GM12878 (cell line): ENCODE results near the gene BORCS5. TPM values are rescaled to one million over a fixed set of nuclear protein-coding genes. Genes with fewer than 3 reads are reported as not detected.

ENCODE experiments used
- ATAC-seq: fragments of 200-7000 bp; cut with Tn5 transposase; 3 replicates; pipeline ENCODE4 v1.9.1; 2020; ENCODE audit warnings: mild to moderate bottlenecking, moderate library complexity
- BruUV-seq: library from RNA; stranded (reverse); fragments of 400-500 nt; replicated peaks from 2 replicates; lab custom pipeline; 2021; lab: Mats Ljungman, UMichigan
- CTCF ChIA-PET: fragments of 300-600 bp; sonication (Branson Sonifier 250); formaldehyde crosslinking; extraction: SDS; loops from one replicate; lab custom pipeline; 2021; ENCODE audit warnings: inconsistent platforms; lab: Yijun Ruan, JAX
- POLR2A ChIA-PET: fragments of 350-600 bp; formaldehyde crosslinking; extraction: SDS; loops from one replicate; lab custom pipeline; 2021; ENCODE audit warnings: inconsistent platforms; lab: Charles Lee
- RAD21 ChIA-PET: fragments of 300-600 bp; sonication (Branson Sonifier 250); formaldehyde crosslinking; loops from one replicate; lab custom pipeline; 2023; ENCODE audit warnings: antibody characterized with exemption; ENCODE audit not compliant: unreplicated experiment; lab: Charles Lee
- SMC1A ChIA-PET: fragments of 300-600 bp; sonication (Branson Sonifier 250); formaldehyde crosslinking; loops from one replicate; lab custom pipeline; 2023; ENCODE audit not compliant: unreplicated experiment, uncharacterized antibody; lab: Charles Lee
- DNase-seq: peaks from one replicate; pipeline ENCODE4 v3.0.0-alpha.2; 2011; ENCODE audit warnings: low read depth, low spot score
- FAIRE-seq: peaks from 3 replicates; lab custom pipeline; 2011; peaks lifted over from hg19 to GRCh38; lab: Jason Lieb, UNC
- H2AFZ ChIP-seq: 2 replicates; pipeline ENCODE4 v1.6.0; 2011; ENCODE audit warnings: low read depth, low read length, control low read depth; ENCODE audit not compliant: control insufficient read depth
- H3K27ac ChIP-seq: 2 replicates; pipeline ENCODE4 v1.5.1; 2011; ENCODE audit warnings: control low read depth; ENCODE audit not compliant: control insufficient read depth, insufficient read depth
- H3K27me3 ChIP-seq, 2 experiments: replicated peaks in 1 of 2; 2 replicates each; pipeline versions ENCODE4 v1.6.0 to v1.6.1; 2011; ENCODE audit warnings: low read length in 1 of 2; ENCODE audit not compliant: control insufficient read depth in 2 of 2, insufficient read depth in 2 of 2
- H3K36me3 ChIP-seq, 2 experiments: 2 replicates each; pipeline ENCODE4 v1.5.1; 2011; ENCODE audit warnings: low read length in 1 of 2; ENCODE audit not compliant: control insufficient read depth in 2 of 2, insufficient read depth in 2 of 2
- H3K4me1 ChIP-seq: 2 replicates; pipeline ENCODE4 v1.6.1; 2011; ENCODE audit warnings: mild to moderate bottlenecking, low read length, moderate library complexity, mixed read lengths; ENCODE audit not compliant: control insufficient read depth, insufficient read depth
- H3K4me2 ChIP-seq: 2 replicates; pipeline ENCODE4 v1.6.0; 2011; ENCODE audit warnings: control low read depth; ENCODE audit not compliant: control insufficient read depth, insufficient read depth
- H3K4me3 ChIP-seq: fragments of 200-600 bp; sonication (generic); 2 replicates; pipeline ENCODE4 v1.5.1; 2016
- H3K79me2 ChIP-seq: 2 replicates; pipeline ENCODE4 v1.6.0; 2011; ENCODE audit warnings: low read length; ENCODE audit not compliant: control insufficient read depth, insufficient read depth
- H3K9ac ChIP-seq: 2 replicates; pipeline ENCODE4 v1.8.0; 2011; ENCODE audit warnings: low read length, control low read depth, mixed read lengths; ENCODE audit not compliant: control insufficient read depth, insufficient read depth
- H3K9me3 ChIP-seq: replicated peaks from 3 replicates; pipeline ENCODE4 v1.5.1; 2011; ENCODE audit warnings: mild to moderate bottlenecking, low read length; ENCODE audit not compliant: control insufficient read depth, insufficient read depth
- H4K20me1 ChIP-seq: 2 replicates; pipeline ENCODE4 v1.6.0; 2011; ENCODE audit not compliant: control insufficient read depth, insufficient read depth
- ATF2 ChIP-seq: IDR thresholded peaks from 2 replicates; pipeline ENCODE4 v1.6.1; 2012; ENCODE audit warnings: low read length, inconsistent platforms
- BRCA1 ChIP-seq: IDR thresholded peaks from 2 replicates; pipeline ENCODE4 v1.6.1; 2011; ENCODE audit warnings: low read depth, low read length, improper control_type of control experiment
- HCFC1 ChIP-seq: fragments of 150-350 bp; IDR thresholded peaks from 2 replicates; pipeline ENCODE4 v1.6.1; 2014; ENCODE audit warnings: low read length
- PKNOX1 ChIP-seq: fragments of 450-650 bp; IDR thresholded peaks from 2 replicates; pipeline ENCODE4 v1.6.1; 2016; ENCODE audit warnings: mild to moderate bottlenecking
- PML ChIP-seq: IDR thresholded peaks from 2 replicates; pipeline ENCODE4 v1.6.1; 2012; ENCODE audit warnings: low read length, inconsistent platforms
- RELA ChIP-seq: fragments of 450-650 bp; IDR thresholded peaks from 2 replicates; pipeline ENCODE4 v1.8.0; 2014; ENCODE audit warnings: borderline replicate concordance; ENCODE audit not compliant: partially characterized antibody
- STAT1 ChIP-seq: fragments of 450-650 bp; conservative IDR thresholded peaks from 2 replicates; pipeline ENCODE4 v1.6.1; 2014; ENCODE audit warnings: antibody characterized with exemption, mild to moderate bottlenecking
- TAF1 ChIP-seq: IDR thresholded peaks from 2 replicates; pipeline ENCODE4 v1.6.1; 2011; ENCODE audit warnings: mild to moderate bottlenecking, low read depth, low read length, borderline replicate concordance
- ZNF687 ChIP-seq: fragments of 450-650 bp; IDR thresholded peaks from 2 replicates; pipeline ENCODE4 v1.6.1; 2017; ENCODE audit warnings: mild to moderate bottlenecking, moderate library complexity
- WGBS: methylation state at CpG from one replicate; pipeline ENCODE4 v1.1.6; 2016; ENCODE audit warnings: low lambda C conversion rate; ENCODE audit not compliant: insufficient replicate concordance, insufficient coverage; ENCODE audit errors: missing lambda C conversion rate; 5-methylcytosine and 5-hydroxymethylcytosine counted together
- in situ Hi-C: fragments of 300-500 bp; cut with MboI; formaldehyde crosslinking; loops from 9 replicates; pipeline ENCODE4 v1.14.3; 2018; ENCODE audit warnings: mixed read lengths
- intact Hi-C: fragments of 100-400 bp; cut with micrococcal nuclease; formaldehyde crosslinking; loops from one replicate; pipeline ENCODE4 v1.14.2; 2022; ENCODE audit not compliant: unreplicated experiment
- polyA plus RNA-seq, 11 experiments: library from polyadenylated mRNA; depleted of rRNA in 4 of 11; unstranded in 6 of 11; stranded (reverse) in 5 of 11; fragments of >200 nt; fragmentation: Nextera tagmentation in 4 of 11; fragmentation: Illumina TruSeq in 1 of 11; extraction: Ambion mirVana in 4 of 11; extraction: Trizol in 1 of 11; gene quantifications; 1 replicate in 1 of 11; 2 replicates in 10 of 11; pipeline versions ENCODE4 v1.2.1 to v1.2.3, GENCODE V29; 2011 to 2016; ENCODE audit warnings: inconsistent platforms in 2 of 11, missing spikeins in 2 of 11, low read depth in 1 of 11
- total RNA-seq, 4 experiments: library from RNA; depleted of rRNA in 3 of 4; stranded (reverse); fragments of >200 nt in 3 of 4; fragmentation: Illumina TruSeq in 1 of 4; extraction: Trizol in 1 of 4; gene quantifications; 2 replicates each; pipeline versions ENCODE4 v1.2.1 to v1.2.3, GENCODE V29; 2013 to 2021

BORCS5 gene
- total and polyA plus RNA-seq, 10 of the 15 experiments (the other 5 are each of a cell fraction or from before 2014, with no cell fraction given): 1.4 to 39.7 (median 16.1) TPM

- H3K9me3 ChIP-seq: no peaks in the 10 kb centered on the region; the same call in 2 of the 3 replicates
- no peak for ATAC-seq
- CTCF ChIA-PET: interaction anchor here (1.4 to 1.8 kb wide), 2 partner anchors 10 to 17 kb away, joined by 4 to 10 read pairs; no protein-coding TSS in a partner anchor
- TF ChIP-seq PKNOX1 (no peak), HCFC1 (no peak), BRCA1 (no peak), TAF1 (no peak), PML (no peak), ATF2 (no peak), ZNF687 (no peak), RELA (no peak), STAT1 (no peak)
- TF ChIP-seq, all 136 proteins: peak for 0
- BruUV-seq: no TSS peak
- DNase-seq (no peak), FAIRE-seq (no peak)
- SMC1A ChIA-PET: no interaction called here
- H3K4me2 ChIP-seq: no peak overlapping the region
- H3K4me1 ChIP-seq: peaks cover 3% of the 10 kb centered on the region; the same call in 1 of the 2 replicates
- no peak overlapping the region for H3K27ac ChIP-seq
- POLR2A ChIA-PET: no interaction called here
- RAD21 ChIA-PET: no interaction called here
- intact Hi-C loops: no loop called here
- WGBS: 100% methylated on average over 1 of the region's 1 CpG
- no peaks in the 10 kb centered on the region for H3K27me3 ChIP-seq
- in situ Hi-C loops: no loop called here
- H3K9ac ChIP-seq: no peak overlapping the region
- H3K4me3 ChIP-seq: no peak overlapping the region
- H3K79me2 ChIP-seq: no peaks in the 10 kb centered on the region
- peaks cover 0 to 4% of the 10 kb centered on the region in 2 experiments; a peak in 1 of 4 replicates for H3K36me3 ChIP-seq
- H2AFZ ChIP-seq: no peak overlapping the region
- no peaks in the 10 kb centered on the region for H4K20me1 ChIP-seq
These were observed 47.4 kb downstream of the BORCS5 start for GRCh38 chr12:12404297-12404696.
